PFSK-1 (cell line): ENCODE measurements around the gene SETBP1.

ENCODE experiments used
- FOXP2 ChIP-seq: optimal IDR thresholded peaks from 2 replicates; pipeline ENCODE3; 2011; ENCODE audit warnings: borderline replicate concordance, control low read depth, inconsistent platforms; ENCODE audit not compliant: insufficient read depth; ENCODE audit errors: extremely low read length, extremely low read depth
- POLR2AphosphoS5 ChIP-seq: IDR thresholded peaks from 2 replicates; pipeline ENCODE4 v1.6.1; 2012; ENCODE audit warnings: low read depth, mild to moderate bottlenecking, control low read depth, low read length, moderate library complexity
- SIN3A ChIP-seq: IDR thresholded peaks from 2 replicates; pipeline ENCODE4 v1.6.1; 2012; ENCODE audit warnings: mild to moderate bottlenecking, low read length, moderate library complexity, borderline replicate concordance; ENCODE audit not compliant: insufficient read depth
- TAF1 ChIP-seq: IDR thresholded peaks from 2 replicates; pipeline ENCODE4 v1.6.1; 2012; ENCODE audit warnings: low read length, control low read depth, borderline replicate concordance; ENCODE audit not compliant: insufficient read depth
- TF ChIP-seq, protein P1 (sequence below), 2 experiments: IDR thresholded peaks; 2 replicates each; pipeline versions ENCODE4 v1.6.1 to v1.8.0; 2011 to 2012; ENCODE audit warnings: low read depth in 2 of 2, low read length in 2 of 2, control low read depth in 1 of 2, inconsistent platforms in 1 of 2, mild to moderate bottlenecking in 1 of 2, moderate library complexity in 1 of 2; ENCODE audit not compliant: insufficient read depth in 1 of 2

The SETBP1 gene

DNA sequence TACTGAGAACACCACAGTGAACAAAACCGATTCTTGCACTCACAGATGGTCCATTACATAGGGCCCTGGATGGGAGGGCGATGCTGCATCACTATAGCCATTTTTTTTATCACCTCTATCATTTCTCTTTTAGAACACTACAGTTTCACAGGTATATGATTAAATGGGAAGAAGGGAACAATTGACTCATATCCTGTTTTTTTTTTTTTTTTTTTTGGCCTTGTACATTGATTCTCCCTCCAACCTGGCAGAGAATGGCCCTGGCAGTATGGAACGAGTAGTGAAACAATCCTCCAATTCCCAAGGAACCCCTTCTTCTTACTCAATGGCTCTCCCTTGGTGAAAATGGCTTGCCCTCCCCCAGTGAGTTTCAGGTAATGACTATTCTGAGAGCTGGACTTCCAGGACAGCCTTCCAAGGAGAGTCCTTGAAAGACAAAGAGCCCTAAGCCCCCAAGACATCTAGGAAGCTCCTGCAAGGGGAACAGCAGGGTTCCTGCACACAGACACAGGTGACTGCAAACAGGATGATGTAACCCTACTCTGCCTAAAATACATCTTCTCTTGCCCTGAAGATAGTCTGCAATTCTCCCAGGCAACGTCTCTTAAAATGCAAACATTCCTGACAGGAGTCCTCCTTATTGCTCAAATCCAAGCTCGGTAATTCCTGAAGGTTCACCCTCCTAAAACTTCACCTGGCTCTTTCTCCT lies 405.4 kb downstream of the SETBP1 start:
- no peak for TF ChIP-seq TAF1
- TF ChIP-seq FOXP2 = no peak
- TF ChIP-seq SIN3A = no peak
- TF ChIP-seq POLR2AphosphoS5 = no peak

DNA sequence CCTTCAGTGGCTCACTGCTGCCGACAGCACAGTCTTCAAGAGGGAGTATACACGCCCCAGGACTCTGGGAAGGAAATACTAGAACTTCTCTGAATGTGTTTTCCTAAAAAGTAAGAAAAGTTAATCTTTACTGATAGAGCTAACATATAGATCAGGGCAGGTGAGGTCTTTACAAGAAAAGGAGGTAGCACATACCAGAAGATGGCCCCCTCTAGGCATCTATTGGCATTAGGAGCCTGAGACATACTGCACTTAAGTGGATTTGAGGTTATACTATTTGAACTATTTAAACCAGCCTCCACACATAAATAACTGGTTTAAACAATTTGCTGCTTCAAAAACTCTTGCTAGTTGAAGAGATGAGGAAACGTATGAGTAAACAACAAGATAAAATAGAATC lies 406.1 kb downstream of the SETBP1 start:
- no peak for TF ChIP-seq FOXP2
- TF ChIP-seq SIN3A = no peak
- TF ChIP-seq POLR2AphosphoS5 = no peak
- no peak for TF ChIP-seq TAF1
- TF ChIP-seq, protein P1, sequence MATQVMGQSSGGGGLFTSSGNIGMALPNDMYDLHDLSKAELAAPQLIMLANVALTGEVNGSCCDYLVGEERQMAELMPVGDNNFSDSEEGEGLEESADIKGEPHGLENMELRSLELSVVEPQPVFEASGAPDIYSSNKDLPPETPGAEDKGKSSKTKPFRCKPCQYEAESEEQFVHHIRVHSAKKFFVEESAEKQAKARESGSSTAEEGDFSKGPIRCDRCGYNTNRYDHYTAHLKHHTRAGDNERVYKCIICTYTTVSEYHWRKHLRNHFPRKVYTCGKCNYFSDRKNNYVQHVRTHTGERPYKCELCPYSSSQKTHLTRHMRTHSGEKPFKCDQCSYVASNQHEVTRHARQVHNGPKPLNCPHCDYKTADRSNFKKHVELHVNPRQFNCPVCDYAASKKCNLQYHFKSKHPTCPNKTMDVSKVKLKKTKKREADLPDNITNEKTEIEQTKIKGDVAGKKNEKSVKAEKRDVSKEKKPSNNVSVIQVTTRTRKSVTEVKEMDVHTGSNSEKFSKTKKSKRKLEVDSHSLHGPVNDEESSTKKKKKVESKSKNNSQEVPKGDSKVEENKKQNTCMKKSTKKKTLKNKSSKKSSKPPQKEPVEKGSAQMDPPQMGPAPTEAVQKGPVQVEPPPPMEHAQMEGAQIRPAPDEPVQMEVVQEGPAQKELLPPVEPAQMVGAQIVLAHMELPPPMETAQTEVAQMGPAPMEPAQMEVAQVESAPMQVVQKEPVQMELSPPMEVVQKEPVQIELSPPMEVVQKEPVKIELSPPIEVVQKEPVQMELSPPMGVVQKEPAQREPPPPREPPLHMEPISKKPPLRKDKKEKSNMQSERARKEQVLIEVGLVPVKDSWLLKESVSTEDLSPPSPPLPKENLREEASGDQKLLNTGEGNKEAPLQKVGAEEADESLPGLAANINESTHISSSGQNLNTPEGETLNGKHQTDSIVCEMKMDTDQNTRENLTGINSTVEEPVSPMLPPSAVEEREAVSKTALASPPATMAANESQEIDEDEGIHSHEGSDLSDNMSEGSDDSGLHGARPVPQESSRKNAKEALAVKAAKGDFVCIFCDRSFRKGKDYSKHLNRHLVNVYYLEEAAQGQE (IDR thresholded peaks at IDR 0.05; ENCODE audit: insufficient read depth in 1 of 2, low read depth in 2 of 2, low read length in 2 of 2) = no peak

DNA sequence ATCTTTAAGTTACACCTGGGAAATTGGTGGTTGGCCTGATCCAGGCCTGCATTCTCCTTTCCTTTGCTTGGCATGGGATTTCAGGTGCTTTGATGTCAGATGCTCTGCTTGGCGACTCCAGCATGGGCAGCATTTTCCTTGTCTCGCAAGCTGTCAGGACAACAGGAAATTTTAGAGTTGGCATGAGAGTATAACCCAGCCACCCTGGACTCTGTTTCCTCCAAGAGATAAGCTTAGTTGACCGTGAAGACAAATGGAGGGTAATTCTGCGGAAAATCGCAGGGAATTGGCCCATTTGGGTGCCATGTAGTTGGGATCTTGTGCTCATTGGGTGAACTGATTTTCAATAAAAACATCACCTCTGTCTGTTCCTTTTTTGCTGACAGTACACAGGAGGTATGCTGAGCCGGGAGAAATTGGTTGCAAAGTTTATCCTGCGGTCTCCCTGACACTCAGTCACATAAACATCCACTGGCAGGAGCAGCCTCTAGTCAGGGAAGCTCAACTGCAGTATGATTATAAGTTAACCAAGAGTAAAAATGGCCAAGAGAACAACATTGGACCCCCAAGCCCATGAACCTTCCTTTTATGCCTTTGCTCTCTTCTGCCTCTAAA lies 409.9 kb downstream of the SETBP1 start:
- no peak for TF ChIP-seq POLR2AphosphoS5

DNA sequence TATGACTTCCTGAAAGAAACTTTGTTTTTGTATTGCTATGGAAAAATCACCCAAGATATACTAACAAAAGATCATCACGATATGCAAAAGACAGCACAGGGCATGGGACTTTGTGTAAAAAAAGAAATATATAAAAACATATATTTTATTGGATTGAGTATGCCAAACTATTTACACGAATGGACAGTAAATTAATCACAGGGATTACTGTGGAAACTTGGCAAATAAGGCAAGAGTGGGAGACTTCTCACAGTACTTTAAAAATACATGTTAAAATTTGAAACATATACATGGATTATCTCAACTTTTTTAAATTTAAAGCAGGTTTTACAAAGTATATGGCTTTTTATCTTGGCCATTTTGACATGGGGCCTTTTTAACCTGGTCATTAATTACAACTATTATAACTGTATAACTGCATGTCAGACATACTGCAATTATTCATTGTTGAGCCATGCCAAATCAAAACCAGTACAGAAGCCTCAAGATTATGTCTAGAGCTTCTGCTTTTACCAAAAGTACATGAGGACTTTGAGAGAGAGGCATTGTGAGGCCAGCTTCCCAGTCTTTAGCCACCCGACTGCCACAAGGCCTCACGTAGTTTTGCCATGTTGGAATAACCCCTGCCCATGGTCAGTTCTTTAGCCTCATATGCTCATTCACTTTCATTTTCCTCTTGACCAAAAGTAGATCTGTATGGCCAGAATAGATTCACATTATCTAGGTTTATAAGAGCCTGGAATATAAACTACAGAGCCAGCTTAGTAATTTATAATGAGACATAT lies 419.8 kb downstream of the SETBP1 start:
- TF ChIP-seq TAF1 (no peak), SIN3A (no peak), FOXP2 (no peak), POLR2AphosphoS5 (no peak)
- TF ChIP-seq, protein P1 (IDR thresholded peaks at IDR 0.05; ENCODE audit: insufficient read depth in 1 of 2, low read depth in 2 of 2, low read length in 2 of 2) = no peak

DNA sequence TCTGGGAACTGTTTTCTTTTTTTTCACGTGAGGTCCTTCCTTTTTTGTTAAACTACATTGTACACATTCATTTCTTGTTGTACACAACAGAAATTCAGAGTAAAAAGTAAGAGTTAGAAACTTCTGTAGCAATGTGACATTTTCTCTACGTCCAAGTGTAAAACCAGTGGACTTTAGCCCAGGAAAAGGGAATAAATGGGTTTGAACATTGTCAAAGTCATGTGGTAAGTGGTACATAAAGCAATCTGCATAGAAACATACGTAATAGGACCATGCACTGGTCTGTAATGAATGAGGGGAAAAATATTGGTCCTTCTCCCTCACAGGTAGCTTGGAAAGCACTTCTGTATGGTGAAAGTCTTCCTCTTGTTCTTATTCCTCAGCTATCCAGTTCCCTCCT lies 421.4 kb downstream of the SETBP1 start:
- no peak for TF ChIP-seq FOXP2
- no peak for TF ChIP-seq SIN3A
- TF ChIP-seq, protein P1 (IDR thresholded peaks at IDR 0.05; ENCODE audit: insufficient read depth in 1 of 2, low read depth in 2 of 2, low read length in 2 of 2) = no peak
- no peak for TF ChIP-seq TAF1
- TF ChIP-seq POLR2AphosphoS5 = no peak

DNA sequence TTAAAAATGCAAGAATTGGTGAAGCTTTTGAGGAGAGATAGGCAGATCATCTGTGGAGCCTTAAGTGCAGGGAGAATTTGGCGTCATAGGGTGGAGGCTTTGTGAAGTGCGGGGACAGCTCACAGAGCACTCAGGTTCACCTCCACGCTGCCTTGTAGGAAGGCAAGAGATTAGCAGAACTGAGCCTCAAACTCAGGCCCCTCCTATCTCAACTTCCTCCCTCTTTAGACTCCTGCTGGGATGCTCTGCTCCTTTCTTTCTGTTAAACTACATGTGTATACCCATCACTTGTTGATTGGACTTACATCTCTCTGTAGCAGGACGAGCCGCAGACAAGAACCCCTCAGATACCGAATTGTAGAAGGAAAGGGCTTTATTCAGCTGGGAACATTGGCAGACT lies 422.2 kb downstream of the SETBP1 start:
- TF ChIP-seq TAF1 (no peak), POLR2AphosphoS5 (no peak), FOXP2 (no peak), SIN3A (no peak)
- TF ChIP-seq, protein P1 (IDR thresholded peaks at IDR 0.05; ENCODE audit: insufficient read depth in 1 of 2, low read depth in 2 of 2, low read length in 2 of 2) = no peak
